K562 (cell line): ENCODE results near the gene FBRS. TPM values are rescaled to one million over a fixed set of nuclear protein-coding genes. Genes with fewer than 3 reads are reported as not detected.

Source experiments
- ETV5 ChIP-seq: sonication (generic); formaldehyde crosslinking; IDR thresholded peaks from 2 replicates; pipeline ENCODE4 v1.4.0; 2020; ENCODE audit warnings: low read depth, mild to moderate bottlenecking, missing genetic modification reagents
- HNRNPK ChIP-seq: fragments of 200-400 bp; formaldehyde crosslinking; IDR thresholded peaks from one replicate; pipeline ENCODE4 v1.6.1; 2018; ENCODE audit warnings: mild to moderate bottlenecking, low read depth, low read length; ENCODE audit not compliant: poor library complexity, severe bottlenecking
- MTA3 ChIP-seq: fragments of 450-650 bp; formaldehyde crosslinking; IDR thresholded peaks from 2 replicates; pipeline ENCODE4 v1.6.1; 2017; ENCODE audit warnings: mild to moderate bottlenecking, borderline replicate concordance
- MYNN ChIP-seq, 2 experiments: sonication (generic); formaldehyde crosslinking in 1 of 2; IDR thresholded peaks; 2 replicates each; pipeline versions ENCODE4 v1.5.0 to v1.6.1; 2016 to 2020; ENCODE audit warnings: antibody characterized with exemption in 1 of 2, missing genetic modification reagents in 1 of 2
- NONO ChIP-seq, 2 experiments: fragments of 200-400 bp in 1 of 2; fragments of 450-650 bp in 1 of 2; formaldehyde crosslinking in 1 of 2; IDR thresholded peaks; 2 replicates each; pipeline ENCODE4 v1.6.1; 2017; ENCODE audit warnings: low read depth in 2 of 2, mild to moderate bottlenecking in 2 of 2, moderate library complexity in 2 of 2, low read length in 1 of 2
- NR1H2 ChIP-seq: sonication (generic); formaldehyde crosslinking; IDR thresholded peaks from 2 replicates; pipeline ENCODE4 v1.4.0; 2020; ENCODE audit warnings: mild to moderate bottlenecking, missing genetic modification reagents
- PHB ChIP-seq: fragments of 250-450 bp; sonication (Bioruptor Pico); IDR thresholded peaks from 2 replicates; pipeline ENCODE4 v1.5.0; 2021
- PTBP1 ChIP-seq: fragments of 200-400 bp; formaldehyde crosslinking; IDR thresholded peaks from 2 replicates; pipeline ENCODE4 v1.6.1; 2017; ENCODE audit warnings: low read depth, low read length
- SRSF3 ChIP-seq: fragments of 200-400 bp; formaldehyde crosslinking; IDR thresholded peaks from 2 replicates; pipeline ENCODE4 v1.6.1; 2016; ENCODE audit warnings: mild to moderate bottlenecking, low read length, moderate library complexity; ENCODE audit not compliant: insufficient read depth
- TAF1 ChIP-seq: IDR thresholded peaks from 2 replicates; pipeline ENCODE4 v1.6.1; 2011; ENCODE audit warnings: mild to moderate bottlenecking, low read length, moderate library complexity; ENCODE audit not compliant: insufficient read depth, control insufficient read depth, severe bottlenecking; ENCODE audit errors: extremely low read depth
- ZBTB7A ChIP-seq: IDR thresholded peaks from 2 replicates; pipeline ENCODE4 v1.6.1; 2011; ENCODE audit warnings: low read depth, mild to moderate bottlenecking, low read length, moderate library complexity, borderline replicate concordance; ENCODE audit not compliant: control insufficient read depth
- ZKSCAN3 ChIP-seq: fragments of 250-450 bp; sonication (Bioruptor Pico); IDR thresholded peaks from 2 replicates; pipeline ENCODE4 v1.4.0; 2020
- ZZZ3 ChIP-seq: fragments of 450-650 bp; IDR thresholded peaks from 2 replicates; pipeline ENCODE4 v1.6.1; 2016; ENCODE audit warnings: antibody characterized with exemption, mild to moderate bottlenecking, moderate library complexity
- polyA plus RNA-seq, 8 experiments: library from polyadenylated mRNA; depleted of rRNA in 4 of 8; stranded (reverse) in 5 of 8; unstranded in 3 of 8; fragments of >200 nt; fragmentation: Nextera tagmentation in 2 of 8; fragmentation: Illumina TruSeq in 1 of 8; extraction: Ambion mirVana in 2 of 8; extraction: Trizol in 1 of 8; gene quantifications; 2 replicates each; pipeline versions ENCODE4 v1.2.1 to v1.2.3, GENCODE V29; 2011 to 2014; ENCODE audit warnings: inconsistent platforms in 1 of 8, missing spikeins in 1 of 8
- total RNA-seq, 7 experiments: library from RNA; depleted of rRNA in 6 of 7; stranded (reverse); fragments of >200 nt in 6 of 7; fragmentation: Illumina TruSeq in 2 of 7; extraction: Trizol in 2 of 7; gene quantifications; 2 replicates each; pipeline versions ENCODE4 v1.2.1 to v1.2.3, GENCODE V29; 2011 to 2021; ENCODE audit warnings: low replicate concordance in 1 of 7
- TF ChIP-seq, protein P1 (sequence below): fragments of 250-450 bp; sonication (Bioruptor Pico); IDR thresholded peaks from 2 replicates; pipeline ENCODE4 v1.9.0; 2021; ENCODE audit warnings: mild to moderate bottlenecking, inconsistent platforms
- TF ChIP-seq, protein P2 (sequence below): fragments of 250-450 bp; sonication (Bioruptor Pico); IDR thresholded peaks from 2 replicates; pipeline ENCODE4 v1.4.0; 2020
- TF ChIP-seq, protein P3 (sequence below): fragments of 250-450 bp; sonication (Bioruptor Pico); IDR thresholded peaks from 2 replicates; pipeline ENCODE4 v1.4.0; 2020

Gene FBRS
- total and polyA plus RNA-seq, 9 of the 15 experiments (the other 6 are each of a cell fraction or from before 2014, with no cell fraction given) = 0.32 to 59.5 (median 13.1) TPM

DNA sequence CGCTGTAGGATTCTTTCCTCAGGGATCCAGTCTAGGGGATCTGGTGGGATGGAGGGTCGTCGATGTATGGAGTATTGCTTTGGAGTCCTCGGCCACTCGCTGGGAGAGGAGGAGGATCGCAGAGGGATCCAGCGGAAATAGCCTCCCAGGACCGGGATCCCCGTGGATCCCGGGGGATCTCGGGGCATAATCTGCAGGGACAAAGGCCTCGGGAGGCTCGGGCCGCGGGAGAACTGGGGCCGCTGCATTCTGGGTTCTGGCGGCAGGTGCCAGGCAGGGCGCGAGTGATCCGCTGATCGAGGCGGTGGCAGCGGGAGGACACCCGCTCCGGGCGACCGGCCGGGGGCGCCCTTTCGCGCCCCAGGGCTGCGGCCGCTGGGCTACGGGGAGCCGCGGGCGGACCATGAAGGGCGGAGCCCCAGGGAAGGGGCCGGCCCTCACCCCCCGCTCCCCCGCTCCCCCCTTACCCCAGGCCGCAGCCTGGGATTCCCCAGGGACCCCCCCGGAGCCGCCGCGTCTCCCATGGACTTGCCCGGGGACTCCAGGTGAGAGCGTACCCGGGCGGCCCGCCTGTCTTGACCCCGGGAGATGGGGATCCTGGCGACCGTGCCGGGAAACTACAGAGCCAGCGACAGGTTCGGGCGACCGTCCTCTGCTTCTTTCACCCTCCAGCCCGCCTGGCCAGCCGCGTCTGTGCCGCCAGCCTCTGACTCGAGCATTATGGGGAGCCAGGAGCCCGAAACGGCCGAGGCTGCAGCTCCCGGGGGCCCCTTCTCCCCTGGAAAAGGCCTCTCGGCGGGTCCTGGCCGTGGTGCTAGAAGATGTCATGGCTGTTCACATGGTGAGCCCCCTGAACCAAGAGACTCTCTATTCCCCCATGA lies 6.9 kb upstream of the FBRS start (continued):
- TF ChIP-seq ZZZ3 = peak; percentile 90
- TF ChIP-seq, protein P1, sequence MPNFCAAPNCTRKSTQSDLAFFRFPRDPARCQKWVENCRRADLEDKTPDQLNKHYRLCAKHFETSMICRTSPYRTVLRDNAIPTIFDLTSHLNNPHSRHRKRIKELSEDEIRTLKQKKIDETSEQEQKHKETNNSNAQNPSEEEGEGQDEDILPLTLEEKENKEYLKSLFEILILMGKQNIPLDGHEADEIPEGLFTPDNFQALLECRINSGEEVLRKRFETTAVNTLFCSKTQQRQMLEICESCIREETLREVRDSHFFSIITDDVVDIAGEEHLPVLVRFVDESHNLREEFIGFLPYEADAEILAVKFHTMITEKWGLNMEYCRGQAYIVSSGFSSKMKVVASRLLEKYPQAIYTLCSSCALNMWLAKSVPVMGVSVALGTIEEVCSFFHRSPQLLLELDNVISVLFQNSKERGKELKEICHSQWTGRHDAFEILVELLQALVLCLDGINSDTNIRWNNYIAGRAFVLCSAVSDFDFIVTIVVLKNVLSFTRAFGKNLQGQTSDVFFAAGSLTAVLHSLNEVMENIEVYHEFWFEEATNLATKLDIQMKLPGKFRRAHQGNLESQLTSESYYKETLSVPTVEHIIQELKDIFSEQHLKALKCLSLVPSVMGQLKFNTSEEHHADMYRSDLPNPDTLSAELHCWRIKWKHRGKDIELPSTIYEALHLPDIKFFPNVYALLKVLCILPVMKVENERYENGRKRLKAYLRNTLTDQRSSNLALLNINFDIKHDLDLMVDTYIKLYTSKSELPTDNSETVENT (CRISPR knock-in tag) = peak; percentile 48; the same call in 1 of the 2 replicates
- TF ChIP-seq SRSF3 = 0 out of 2 replicates have a peak, but pooled peaks have one; percentile 36
- TF ChIP-seq TAF1 = peak; percentile 51
- TF ChIP-seq MYNN (IDR thresholded peaks at IDR 0.05) = peak; percentile 42; the same call in 1 of the 2 replicates
- no peak for TF ChIP-seq MYNN (CRISPR knock-in tag; IDR thresholded peaks at IDR 0.05)
- no peak for TF ChIP-seq ZKSCAN3 (CRISPR knock-in tag)
- no peak for TF ChIP-seq ETV5
- peak; percentile 56 for TF ChIP-seq MTA3
- TF ChIP-seq PHB (CRISPR knock-in tag) = 0 out of 2 replicates have a peak, but pooled peaks have one; percentile 35
- 0 out of 2 replicates have a peak, but pooled peaks have one; percentile 23 for TF ChIP-seq PTBP1
- TF ChIP-seq, protein P2, sequence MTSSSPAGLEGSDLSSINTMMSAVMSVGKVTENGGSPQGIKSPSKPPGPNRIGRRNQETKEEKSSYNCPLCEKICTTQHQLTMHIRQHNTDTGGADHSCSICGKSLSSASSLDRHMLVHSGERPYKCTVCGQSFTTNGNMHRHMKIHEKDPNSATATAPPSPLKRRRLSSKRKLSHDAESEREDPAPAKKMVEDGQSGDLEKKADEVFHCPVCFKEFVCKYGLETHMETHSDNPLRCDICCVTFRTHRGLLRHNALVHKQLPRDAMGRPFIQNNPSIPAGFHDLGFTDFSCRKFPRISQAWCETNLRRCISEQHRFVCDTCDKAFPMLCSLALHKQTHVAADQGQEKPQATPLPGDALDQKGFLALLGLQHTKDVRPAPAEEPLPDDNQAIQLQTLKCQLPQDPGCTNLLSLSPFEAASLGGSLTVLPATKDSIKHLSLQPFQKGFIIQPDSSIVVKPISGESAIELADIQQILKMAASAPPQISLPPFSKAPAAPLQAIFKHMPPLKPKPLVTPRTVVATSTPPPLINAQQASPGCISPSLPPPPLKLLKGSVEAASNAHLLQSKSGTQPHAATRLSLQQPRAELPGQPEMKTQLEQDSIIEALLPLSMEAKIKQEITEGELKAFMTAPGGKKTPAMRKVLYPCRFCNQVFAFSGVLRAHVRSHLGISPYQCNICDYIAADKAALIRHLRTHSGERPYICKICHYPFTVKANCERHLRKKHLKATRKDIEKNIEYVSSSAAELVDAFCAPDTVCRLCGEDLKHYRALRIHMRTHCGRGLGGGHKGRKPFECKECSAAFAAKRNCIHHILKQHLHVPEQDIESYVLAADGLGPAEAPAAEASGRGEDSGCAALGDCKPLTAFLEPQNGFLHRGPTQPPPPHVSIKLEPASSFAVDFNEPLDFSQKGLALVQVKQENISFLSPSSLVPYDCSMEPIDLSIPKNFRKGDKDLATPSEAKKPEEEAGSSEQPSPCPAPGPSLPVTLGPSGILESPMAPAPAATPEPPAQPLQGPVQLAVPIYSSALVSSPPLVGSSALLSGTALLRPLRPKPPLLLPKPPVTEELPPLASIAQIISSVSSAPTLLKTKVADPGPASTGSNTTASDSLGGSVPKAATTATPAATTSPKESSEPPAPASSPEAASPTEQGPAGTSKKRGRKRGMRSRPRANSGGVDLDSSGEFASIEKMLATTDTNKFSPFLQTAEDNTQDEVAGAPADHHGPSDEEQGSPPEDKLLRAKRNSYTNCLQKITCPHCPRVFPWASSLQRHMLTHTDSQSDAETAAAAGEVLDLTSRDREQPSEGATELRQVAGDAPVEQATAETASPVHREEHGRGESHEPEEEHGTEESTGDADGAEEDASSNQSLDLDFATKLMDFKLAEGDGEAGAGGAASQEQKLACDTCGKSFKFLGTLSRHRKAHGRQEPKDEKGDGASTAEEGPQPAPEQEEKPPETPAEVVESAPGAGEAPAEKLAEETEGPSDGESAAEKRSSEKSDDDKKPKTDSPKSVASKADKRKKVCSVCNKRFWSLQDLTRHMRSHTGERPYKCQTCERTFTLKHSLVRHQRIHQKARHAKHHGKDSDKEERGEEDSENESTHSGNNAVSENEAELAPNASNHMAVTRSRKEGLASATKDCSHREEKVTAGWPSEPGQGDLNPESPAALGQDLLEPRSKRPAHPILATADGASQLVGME (CRISPR knock-in tag) = peak; percentile 61; the same call in 1 of the 2 replicates
- peak in 1 of 2 experiments; percentile 58; a peak in 1 of 4 replicates for TF ChIP-seq NONO (IDR thresholded peaks at IDR 0.05; ENCODE audit: low read depth in 2 of 2, low read length in 1 of 2)
- peak; percentile 79 for TF ChIP-seq HNRNPK
- no peak for TF ChIP-seq NR1H2 (CRISPR knock-in tag)
- TF ChIP-seq, protein P3, sequence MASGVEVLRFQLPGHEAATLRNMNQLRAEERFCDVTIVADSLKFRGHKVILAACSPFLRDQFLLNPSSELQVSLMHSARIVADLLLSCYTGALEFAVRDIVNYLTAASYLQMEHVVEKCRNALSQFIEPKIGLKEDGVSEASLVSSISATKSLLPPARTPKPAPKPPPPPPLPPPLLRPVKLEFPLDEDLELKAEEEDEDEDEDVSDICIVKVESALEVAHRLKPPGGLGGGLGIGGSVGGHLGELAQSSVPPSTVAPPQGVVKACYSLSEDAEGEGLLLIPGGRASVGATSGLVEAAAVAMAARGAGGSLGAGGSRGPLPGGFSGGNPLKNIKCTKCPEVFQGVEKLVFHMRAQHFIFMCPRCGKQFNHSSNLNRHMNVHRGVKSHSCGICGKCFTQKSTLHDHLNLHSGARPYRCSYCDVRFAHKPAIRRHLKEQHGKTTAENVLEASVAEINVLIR = no peak
- peak; percentile 75; the same call in 1 of the 2 replicates for TF ChIP-seq ZBTB7A
